HepG2 (cell line): Measurements from ENCODE around the gene TASP1. TPM values are rescaled to one million over a fixed set of nuclear protein-coding genes. Genes with fewer than 3 reads are reported as not detected.

Source experiments
- GATAD1 ChIP-seq: IDR thresholded peaks from 2 replicates; pipeline ENCODE4 v1.6.1; 2016; ENCODE audit warnings: missing genetic modification reagents, missing compliant biosample characterization
- LCORL ChIP-seq, 2 experiments: fragments of 450-650 bp in 1 of 2; sonication (generic) in 1 of 2; formaldehyde crosslinking in 1 of 2; IDR thresholded peaks; 2 replicates each; pipeline versions ENCODE4 v1.5.0 to v1.6.1; 2017 to 2020; ENCODE audit warnings: antibody characterized with exemption in 1 of 2, missing genetic modification reagents in 1 of 2
- NPAS2 ChIP-seq: sonication (generic); formaldehyde crosslinking; IDR thresholded peaks from 2 replicates; pipeline ENCODE4 v1.8.0; 2022; ENCODE audit warnings: mild to moderate bottlenecking, missing genetic modification reagents, borderline replicate concordance
- PITX1 ChIP-seq: sonication (generic); formaldehyde crosslinking; IDR thresholded peaks from 2 replicates; pipeline ENCODE4 v1.5.1; 2020; ENCODE audit warnings: mild to moderate bottlenecking, missing genetic modification reagents
- STAG1 ChIP-seq: sonication (generic); formaldehyde crosslinking; IDR thresholded peaks from 2 replicates; pipeline ENCODE4 v1.4.0; 2020; ENCODE audit warnings: missing genetic modification reagents
- ZNF138 ChIP-seq: sonication (generic); formaldehyde crosslinking; IDR thresholded peaks from 2 replicates; pipeline ENCODE4 v1.5.0; 2020; ENCODE audit warnings: mild to moderate bottlenecking, low read depth, missing genetic modification reagents
- ZNF350 ChIP-seq: sonication (generic); formaldehyde crosslinking; IDR thresholded peaks from 2 replicates; pipeline ENCODE4 v1.4.0; 2020; ENCODE audit warnings: mild to moderate bottlenecking, low read depth, missing genetic modification reagents, borderline replicate concordance
- ZNF879 ChIP-seq: sonication (generic); formaldehyde crosslinking; IDR thresholded peaks from 2 replicates; pipeline ENCODE4 v1.8.1; 2023; ENCODE audit warnings: missing genetic modification reagents
- polyA plus RNA-seq, 8 experiments: library from polyadenylated mRNA; depleted of rRNA in 3 of 8; stranded (reverse) in 7 of 8; unstranded in 1 of 8; fragments of >200 nt; fragmentation: Illumina TruSeq in 4 of 8; extraction: Trizol in 4 of 8; gene quantifications; 2 replicates each; pipeline versions ENCODE4 v1.2.1 to v1.2.3, GENCODE V29; 2011 to 2016; ENCODE audit warnings: low read depth in 4 of 8, missing spikeins in 1 of 8, mixed read lengths in 1 of 8; ENCODE audit not compliant: insufficient read depth in 1 of 8
- total RNA-seq, 5 experiments: library from RNA; depleted of rRNA; stranded (reverse); fragments of >200 nt; fragmentation: Illumina TruSeq; extraction: Trizol; gene quantifications; 2 replicates each; pipeline ENCODE4 v1.2.3, GENCODE V29; 2016; ENCODE audit warnings: low read depth in 1 of 5
- TF ChIP-seq, protein P1 (sequence below): sonication (generic); formaldehyde crosslinking; IDR thresholded peaks from 2 replicates; pipeline ENCODE4 v1.5.0; 2020; ENCODE audit warnings: mild to moderate bottlenecking, missing genetic modification reagents, borderline replicate concordance
- TF ChIP-seq, protein P2 (sequence below): sonication (generic); formaldehyde crosslinking; IDR thresholded peaks from 2 replicates; pipeline ENCODE4 v1.5.1; 2020; ENCODE audit warnings: mild to moderate bottlenecking, missing genetic modification reagents, borderline replicate concordance
- TF ChIP-seq, protein P3 (sequence below): sonication (generic); formaldehyde crosslinking; IDR thresholded peaks from 2 replicates; pipeline ENCODE4 v1.4.0; 2020; ENCODE audit warnings: missing genetic modification reagents
- TF ChIP-seq, protein P4 (sequence below): sonication (generic); formaldehyde crosslinking; IDR thresholded peaks from 2 replicates; pipeline ENCODE4 v1.8.0; 2023; ENCODE audit warnings: mild to moderate bottlenecking, missing genetic modification reagents
- TF ChIP-seq, protein P5 (sequence below): sonication (generic); formaldehyde crosslinking; IDR thresholded peaks from 2 replicates; pipeline ENCODE4 v1.8.0; 2022; ENCODE audit warnings: mild to moderate bottlenecking, missing genetic modification reagents, borderline replicate concordance

The TASP1 gene
- total and polyA plus RNA-seq, 2 of the 13 experiments (the other 11 are each of a cell fraction or from before 2014, with no cell fraction given): 10.0 to 25.2 TPM

DNA sequence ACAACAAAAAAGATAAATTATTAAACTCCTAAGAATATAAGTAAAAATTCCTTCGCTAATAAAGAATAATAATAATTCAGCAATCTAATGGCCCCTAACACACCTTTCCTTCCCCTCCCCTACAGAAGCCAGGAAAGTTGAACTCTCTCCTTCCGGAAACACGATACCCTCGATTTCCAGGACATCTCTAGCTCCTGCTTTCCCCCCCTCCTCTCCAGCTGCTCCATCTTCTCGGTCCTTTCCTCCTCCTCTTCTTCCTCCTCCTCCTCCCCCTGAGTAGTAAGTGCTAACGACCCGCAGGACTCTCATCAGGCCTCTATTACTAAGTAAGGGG, 603 bp downstream of the TASP1 start (continued):
- TF ChIP-seq, protein P1, sequence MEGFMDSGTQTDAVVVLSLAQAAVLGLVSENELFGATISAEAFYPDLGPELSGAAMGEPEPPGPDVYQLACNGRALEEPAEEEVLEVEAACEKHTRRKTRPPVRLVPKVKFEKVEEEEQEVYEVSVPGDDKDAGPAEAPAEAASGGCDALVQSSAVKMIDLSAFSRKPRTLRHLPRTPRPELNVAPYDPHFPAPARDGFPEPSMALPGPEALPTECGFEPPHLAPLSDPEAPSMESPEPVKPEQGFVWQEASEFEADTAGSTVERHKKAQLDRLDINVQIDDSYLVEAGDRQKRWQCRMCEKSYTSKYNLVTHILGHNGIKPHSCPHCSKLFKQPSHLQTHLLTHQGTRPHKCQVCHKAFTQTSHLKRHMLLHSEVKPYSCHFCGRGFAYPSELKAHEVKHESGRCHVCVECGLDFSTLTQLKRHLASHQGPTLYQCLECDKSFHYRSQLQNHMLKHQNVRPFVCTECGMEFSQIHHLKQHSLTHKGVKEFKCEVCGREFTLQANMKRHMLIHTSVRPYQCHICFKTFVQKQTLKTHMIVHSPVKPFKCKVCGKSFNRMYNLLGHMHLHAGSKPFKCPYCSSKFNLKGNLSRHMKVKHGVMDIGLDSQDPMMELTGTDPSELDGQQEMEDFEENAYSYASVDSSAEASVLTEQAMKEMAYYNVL (CRISPR knock-in tag): no peak
- TF ChIP-seq STAG1 (CRISPR knock-in tag): no peak
- no peak for TF ChIP-seq ZNF138 (CRISPR knock-in tag)
- 0 out of 2 replicates have a peak, but pooled peaks have one; percentile 26 for TF ChIP-seq ZNF879 (CRISPR knock-in tag)
- TF ChIP-seq, protein P2, sequence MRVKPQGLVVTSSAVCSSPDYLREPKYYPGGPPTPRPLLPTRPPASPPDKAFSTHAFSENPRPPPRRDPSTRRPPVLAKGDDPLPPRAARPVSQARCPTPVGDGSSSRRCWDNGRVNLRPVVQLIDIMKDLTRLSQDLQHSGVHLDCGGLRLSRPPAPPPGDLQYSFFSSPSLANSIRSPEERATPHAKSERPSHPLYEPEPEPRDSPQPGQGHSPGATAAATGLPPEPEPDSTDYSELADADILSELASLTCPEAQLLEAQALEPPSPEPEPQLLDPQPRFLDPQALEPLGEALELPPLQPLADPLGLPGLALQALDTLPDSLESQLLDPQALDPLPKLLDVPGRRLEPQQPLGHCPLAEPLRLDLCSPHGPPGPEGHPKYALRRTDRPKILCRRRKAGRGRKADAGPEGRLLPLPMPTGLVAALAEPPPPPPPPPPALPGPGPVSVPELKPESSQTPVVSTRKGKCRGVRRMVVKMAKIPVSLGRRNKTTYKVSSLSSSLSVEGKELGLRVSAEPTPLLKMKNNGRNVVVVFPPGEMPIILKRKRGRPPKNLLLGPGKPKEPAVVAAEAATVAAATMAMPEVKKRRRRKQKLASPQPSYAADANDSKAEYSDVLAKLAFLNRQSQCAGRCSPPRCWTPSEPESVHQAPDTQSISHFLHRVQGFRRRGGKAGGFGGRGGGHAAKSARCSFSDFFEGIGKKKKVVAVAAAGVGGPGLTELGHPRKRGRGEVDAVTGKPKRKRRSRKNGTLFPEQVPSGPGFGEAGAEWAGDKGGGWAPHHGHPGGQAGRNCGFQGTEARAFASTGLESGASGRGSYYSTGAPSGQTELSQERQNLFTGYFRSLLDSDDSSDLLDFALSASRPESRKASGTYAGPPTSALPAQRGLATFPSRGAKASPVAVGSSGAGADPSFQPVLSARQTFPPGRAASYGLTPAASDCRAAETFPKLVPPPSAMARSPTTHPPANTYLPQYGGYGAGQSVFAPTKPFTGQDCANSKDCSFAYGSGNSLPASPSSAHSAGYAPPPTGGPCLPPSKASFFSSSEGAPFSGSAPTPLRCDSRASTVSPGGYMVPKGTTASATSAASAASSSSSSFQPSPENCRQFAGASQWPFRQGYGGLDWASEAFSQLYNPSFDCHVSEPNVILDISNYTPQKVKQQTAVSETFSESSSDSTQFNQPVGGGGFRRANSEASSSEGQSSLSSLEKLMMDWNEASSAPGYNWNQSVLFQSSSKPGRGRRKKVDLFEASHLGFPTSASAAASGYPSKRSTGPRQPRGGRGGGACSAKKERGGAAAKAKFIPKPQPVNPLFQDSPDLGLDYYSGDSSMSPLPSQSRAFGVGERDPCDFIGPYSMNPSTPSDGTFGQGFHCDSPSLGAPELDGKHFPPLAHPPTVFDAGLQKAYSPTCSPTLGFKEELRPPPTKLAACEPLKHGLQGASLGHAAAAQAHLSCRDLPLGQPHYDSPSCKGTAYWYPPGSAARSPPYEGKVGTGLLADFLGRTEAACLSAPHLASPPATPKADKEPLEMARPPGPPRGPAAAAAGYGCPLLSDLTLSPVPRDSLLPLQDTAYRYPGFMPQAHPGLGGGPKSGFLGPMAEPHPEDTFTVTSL: peak; percentile 5; the same call in 1 of the 2 replicates
- TF ChIP-seq, protein P3, sequence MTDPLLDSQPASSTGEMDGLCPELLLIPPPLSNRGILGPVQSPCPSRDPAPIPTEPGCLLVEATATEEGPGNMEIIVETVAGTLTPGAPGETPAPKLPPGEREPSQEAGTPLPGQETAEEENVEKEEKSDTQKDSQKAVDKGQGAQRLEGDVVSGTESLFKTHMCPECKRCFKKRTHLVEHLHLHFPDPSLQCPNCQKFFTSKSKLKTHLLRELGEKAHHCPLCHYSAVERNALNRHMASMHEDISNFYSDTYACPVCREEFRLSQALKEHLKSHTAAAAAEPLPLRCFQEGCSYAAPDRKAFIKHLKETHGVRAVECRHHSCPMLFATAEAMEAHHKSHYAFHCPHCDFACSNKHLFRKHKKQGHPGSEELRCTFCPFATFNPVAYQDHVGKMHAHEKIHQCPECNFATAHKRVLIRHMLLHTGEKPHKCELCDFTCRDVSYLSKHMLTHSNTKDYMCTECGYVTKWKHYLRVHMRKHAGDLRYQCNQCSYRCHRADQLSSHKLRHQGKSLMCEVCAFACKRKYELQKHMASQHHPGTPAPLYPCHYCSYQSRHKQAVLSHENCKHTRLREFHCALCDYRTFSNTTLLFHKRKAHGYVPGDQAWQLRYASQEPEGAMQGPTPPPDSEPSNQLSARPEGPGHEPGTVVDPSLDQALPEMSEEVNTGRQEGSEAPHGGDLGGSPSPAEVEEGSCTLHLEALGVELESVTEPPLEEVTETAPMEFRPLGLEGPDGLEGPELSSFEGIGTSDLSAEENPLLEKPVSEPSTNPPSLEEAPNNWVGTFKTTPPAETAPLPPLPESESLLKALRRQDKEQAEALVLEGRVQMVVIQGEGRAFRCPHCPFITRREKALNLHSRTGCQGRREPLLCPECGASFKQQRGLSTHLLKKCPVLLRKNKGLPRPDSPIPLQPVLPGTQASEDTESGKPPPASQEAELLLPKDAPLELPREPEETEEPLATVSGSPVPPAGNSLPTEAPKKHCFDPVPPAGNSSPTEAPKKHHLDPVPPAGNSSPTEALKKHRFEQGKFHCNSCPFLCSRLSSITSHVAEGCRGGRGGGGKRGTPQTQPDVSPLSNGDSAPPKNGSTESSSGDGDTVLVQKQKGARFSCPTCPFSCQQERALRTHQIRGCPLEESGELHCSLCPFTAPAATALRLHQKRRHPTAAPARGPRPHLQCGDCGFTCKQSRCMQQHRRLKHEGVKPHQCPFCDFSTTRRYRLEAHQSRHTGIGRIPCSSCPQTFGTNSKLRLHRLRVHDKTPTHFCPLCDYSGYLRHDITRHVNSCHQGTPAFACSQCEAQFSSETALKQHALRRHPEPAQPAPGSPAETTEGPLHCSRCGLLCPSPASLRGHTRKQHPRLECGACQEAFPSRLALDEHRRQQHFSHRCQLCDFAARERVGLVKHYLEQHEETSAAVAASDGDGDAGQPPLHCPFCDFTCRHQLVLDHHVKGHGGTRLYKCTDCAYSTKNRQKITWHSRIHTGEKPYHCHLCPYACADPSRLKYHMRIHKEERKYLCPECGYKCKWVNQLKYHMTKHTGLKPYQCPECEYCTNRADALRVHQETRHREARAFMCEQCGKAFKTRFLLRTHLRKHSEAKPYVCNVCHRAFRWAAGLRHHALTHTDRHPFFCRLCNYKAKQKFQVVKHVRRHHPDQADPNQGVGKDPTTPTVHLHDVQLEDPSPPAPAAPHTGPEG (CRISPR knock-in tag): no peak
- TF ChIP-seq LCORL (IDR thresholded peaks at IDR 0.05): no peak
- 0 out of 2 replicates have a peak, but pooled peaks have one; percentile 7 for TF ChIP-seq LCORL (CRISPR knock-in tag; IDR thresholded peaks at IDR 0.05)
- TF ChIP-seq, protein P4, sequence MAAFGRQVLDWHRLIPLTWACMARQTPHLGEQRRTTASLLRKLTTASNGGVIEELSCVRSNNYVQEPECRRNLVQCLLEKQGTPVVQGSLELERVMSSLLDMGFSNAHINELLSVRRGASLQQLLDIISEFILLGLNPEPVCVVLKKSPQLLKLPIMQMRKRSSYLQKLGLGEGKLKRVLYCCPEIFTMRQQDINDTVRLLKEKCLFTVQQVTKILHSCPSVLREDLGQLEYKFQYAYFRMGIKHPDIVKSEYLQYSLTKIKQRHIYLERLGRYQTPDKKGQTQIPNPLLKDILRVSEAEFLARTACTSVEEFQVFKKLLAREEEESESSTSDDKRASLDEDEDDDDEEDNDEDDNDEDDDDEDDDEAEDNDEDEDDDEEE (CRISPR knock-in tag): 0 out of 2 replicates have a peak, but pooled peaks have one; percentile 70
- TF ChIP-seq PITX1 (CRISPR knock-in tag): no peak
- no peak for TF ChIP-seq NPAS2
- TF ChIP-seq GATAD1 (CRISPR knock-in tag): no peak
- TF ChIP-seq, protein P5, sequence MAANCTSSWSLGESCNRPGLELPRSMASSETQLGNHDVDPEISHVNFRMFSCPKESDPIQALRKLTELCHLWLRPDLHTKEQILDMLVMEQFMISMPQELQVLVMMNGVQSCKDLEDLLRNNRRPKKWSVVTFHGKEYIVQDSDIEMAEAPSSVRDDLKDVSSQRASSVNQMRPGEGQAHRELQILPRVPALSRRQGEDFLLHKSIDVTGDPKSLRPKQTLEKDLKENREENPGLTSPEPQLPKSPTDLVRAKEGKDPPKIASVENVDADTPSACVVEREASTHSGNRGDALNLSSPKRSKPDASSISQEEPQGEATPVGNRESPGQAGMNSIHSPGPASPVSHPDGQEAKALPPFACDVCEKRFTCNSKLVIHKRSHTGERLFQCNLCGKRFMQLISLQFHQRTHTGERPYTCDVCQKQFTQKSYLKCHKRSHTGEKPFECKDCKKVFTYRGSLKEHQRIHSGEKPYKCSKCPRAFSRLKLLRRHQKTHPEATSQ (CRISPR knock-in tag): no peak
- no peak for TF ChIP-seq ZNF350 (CRISPR knock-in tag)
